Keratinocyte (primary cell): ENCODE data around the gene ZNF561.

Experiments used
- CTCF ChIP-seq, 3 experiments: IDR thresholded peaks in 1 of 3; conservative IDR thresholded peaks in 1 of 3; optimal IDR thresholded peaks in 1 of 3; 2 replicates in 2 of 3; 3 replicates in 1 of 3; pipeline versions ENCODE3 to v1.5.1; 2011; ENCODE audit warnings: low read length in 3 of 3, mild to moderate bottlenecking in 3 of 3, moderate library complexity in 2 of 3, control low read depth in 1 of 3, inconsistent platforms in 1 of 3; ENCODE audit not compliant: insufficient read depth in 2 of 3; ENCODE audit errors: extremely low read depth in 1 of 3
- EZH2 ChIP-seq: IDR thresholded peaks from one replicate; pipeline ENCODE4 v1.6.1; 2012; ENCODE audit warnings: inconsistent platforms, mild to moderate bottlenecking, low read length, moderate library complexity

GRCh38 chr19:9597027-9597426 is 24.0 kb downstream of the ZNF561 start:
- TF ChIP-seq CTCF (optimal IDR thresholded peaks at IDR 0.05 in 1 of 3, IDR thresholded peaks at IDR 0.05 in 1 of 3, conservative IDR thresholded peaks at IDR 0.05 in 1 of 3; ENCODE audit: extremely low read depth in 1 of 3, insufficient read depth in 2 of 3, low read length in 3 of 3) (no peak), EZH2 (no peak)
